ENCODE results near the gene PRSS12. TPM values are rescaled to one million over a fixed set of nuclear protein-coding genes. Genes with fewer than 3 reads are reported as not detected.

The PRSS12 gene
- total RNA-seq, 2 experiments from 2014 or later: not detected

DNA sequence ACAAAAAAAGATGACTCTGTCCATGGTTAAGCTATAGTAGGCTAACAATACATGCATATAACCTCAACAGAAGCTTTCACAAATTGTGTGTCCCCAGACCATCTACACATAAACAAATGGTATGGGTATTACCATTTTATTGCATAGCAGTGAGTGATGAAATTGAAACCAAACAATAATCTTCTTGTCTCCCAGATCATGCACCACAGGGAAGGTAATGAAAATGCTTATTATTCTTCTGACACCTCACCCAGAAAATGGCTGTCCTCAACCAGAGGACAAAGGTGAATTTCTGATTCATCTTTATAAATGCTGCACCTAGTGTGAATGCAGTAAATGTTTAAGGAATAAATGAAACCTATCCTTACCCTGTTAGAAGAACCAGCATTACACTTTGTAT is 8.0 kb downstream of the PRSS12 start:
- H3K4me3 ChIP-seq (ENCODE audit: low read depth, low read length, poor library complexity, severe bottlenecking): no peak overlapping the region
- no peaks in the 10 kb centered on the region for H3K9me2 ChIP-seq (ENCODE audit: insufficient read depth, low read length)
- no peak for TF ChIP-seq EZH2phosphoT487 (IDR thresholded peaks at IDR 0.05; ENCODE audit: borderline replicate concordance, low read depth, low read length)
- TF ChIP-seq, protein P1, sequence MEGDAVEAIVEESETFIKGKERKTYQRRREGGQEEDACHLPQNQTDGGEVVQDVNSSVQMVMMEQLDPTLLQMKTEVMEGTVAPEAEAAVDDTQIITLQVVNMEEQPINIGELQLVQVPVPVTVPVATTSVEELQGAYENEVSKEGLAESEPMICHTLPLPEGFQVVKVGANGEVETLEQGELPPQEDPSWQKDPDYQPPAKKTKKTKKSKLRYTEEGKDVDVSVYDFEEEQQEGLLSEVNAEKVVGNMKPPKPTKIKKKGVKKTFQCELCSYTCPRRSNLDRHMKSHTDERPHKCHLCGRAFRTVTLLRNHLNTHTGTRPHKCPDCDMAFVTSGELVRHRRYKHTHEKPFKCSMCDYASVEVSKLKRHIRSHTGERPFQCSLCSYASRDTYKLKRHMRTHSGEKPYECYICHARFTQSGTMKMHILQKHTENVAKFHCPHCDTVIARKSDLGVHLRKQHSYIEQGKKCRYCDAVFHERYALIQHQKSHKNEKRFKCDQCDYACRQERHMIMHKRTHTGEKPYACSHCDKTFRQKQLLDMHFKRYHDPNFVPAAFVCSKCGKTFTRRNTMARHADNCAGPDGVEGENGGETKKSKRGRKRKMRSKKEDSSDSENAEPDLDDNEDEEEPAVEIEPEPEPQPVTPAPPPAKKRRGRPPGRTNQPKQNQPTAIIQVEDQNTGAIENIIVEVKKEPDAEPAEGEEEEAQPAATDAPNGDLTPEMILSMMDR (conservative IDR thresholded peaks at IDR 0.05; ENCODE audit: low read length): no peak
- BruUV-seq (replicated peaks): no TSS peak
- no peaks in the 10 kb centered on the region for H3K79me2 ChIP-seq (ENCODE audit: insufficient read depth, low read depth, low read length)
- intact Hi-C loops (cut with micrococcal nuclease; ENCODE audit: unreplicated experiment): no loop called here
- no peak overlapping the region for H2AFZ ChIP-seq (ENCODE audit: low read length)
- no peaks in the 10 kb centered on the region for H3K9me3 ChIP-seq (ENCODE audit: low read length)
- H3K4me2 ChIP-seq (ENCODE audit: low read length): no peak overlapping the region
- H3K27ac ChIP-seq (ENCODE audit: low read depth, low read length, poor library complexity, severe bottlenecking): no peak overlapping the region
- no peaks in the 10 kb centered on the region for H4K20me1 ChIP-seq (ENCODE audit: insufficient read depth, low read length)
- CTCF ChIA-PET (ENCODE audit: unreplicated experiment): no interaction called here
- no peak for DNase-seq (ENCODE audit: low spot score)
- POLR2A ChIA-PET: no interaction called here
- no peaks in the 10 kb centered on the region for H3K4me1 ChIP-seq (ENCODE audit: insufficient read depth, low read length, poor library complexity, severe bottlenecking)
- no peaks in the 10 kb centered on the region for H3K36me3 ChIP-seq (ENCODE audit: insufficient read depth, low read length)

DNA sequence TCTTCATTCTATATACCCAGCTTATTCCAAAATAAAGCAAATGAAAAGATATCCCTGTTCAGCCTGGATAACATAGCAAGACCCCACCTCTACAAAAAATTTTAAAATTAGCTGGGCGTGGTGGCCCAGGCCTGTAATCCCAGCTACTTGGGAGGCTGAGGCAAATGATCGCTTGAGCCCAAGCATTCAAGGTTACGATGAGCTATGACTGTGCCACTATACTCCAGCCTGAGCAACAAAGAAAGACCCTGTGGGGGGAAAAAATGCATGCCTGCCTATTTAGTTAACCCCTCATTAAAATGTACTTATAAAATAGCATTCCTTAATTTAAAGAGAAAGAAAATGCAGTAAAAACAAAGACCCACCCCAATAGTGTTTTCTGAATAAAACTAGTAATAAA is 9.3 kb downstream of the PRSS12 start:
- BruUV-seq (replicated peaks): no TSS peak
- intact Hi-C loops (cut with micrococcal nuclease; ENCODE audit: unreplicated experiment): no loop called here
- no peak for TF ChIP-seq EZH2phosphoT487 (IDR thresholded peaks at IDR 0.05; ENCODE audit: borderline replicate concordance, low read depth, low read length)
- TF ChIP-seq, protein P1 (conservative IDR thresholded peaks at IDR 0.05; ENCODE audit: low read length): no peak
- no peak overlapping the region for H3K4me2 ChIP-seq (ENCODE audit: low read length)
- no peak overlapping the region for H3K4me3 ChIP-seq (ENCODE audit: low read depth, low read length, poor library complexity, severe bottlenecking)
- no peak for DNase-seq (ENCODE audit: low spot score)
- no peaks in the 10 kb centered on the region for H3K4me1 ChIP-seq (ENCODE audit: insufficient read depth, low read length, poor library complexity, severe bottlenecking)
- H3K36me3 ChIP-seq (ENCODE audit: insufficient read depth, low read length): no peaks in the 10 kb centered on the region
- H2AFZ ChIP-seq (ENCODE audit: low read length): no peak overlapping the region
- no peaks in the 10 kb centered on the region for H3K9me2 ChIP-seq (ENCODE audit: insufficient read depth, low read length)
- no peaks in the 10 kb centered on the region for H4K20me1 ChIP-seq (ENCODE audit: insufficient read depth, low read length)
- ChIA-PET CTCF (ENCODE audit: unreplicated experiment) (no interaction called here), POLR2A (no interaction called here)
- H3K27ac ChIP-seq (ENCODE audit: low read depth, low read length, poor library complexity, severe bottlenecking): no peak overlapping the region
- H3K79me2 ChIP-seq (ENCODE audit: insufficient read depth, low read depth, low read length): no peaks in the 10 kb centered on the region
- H3K9me3 ChIP-seq (ENCODE audit: low read length): no peaks in the 10 kb centered on the region

DNA sequence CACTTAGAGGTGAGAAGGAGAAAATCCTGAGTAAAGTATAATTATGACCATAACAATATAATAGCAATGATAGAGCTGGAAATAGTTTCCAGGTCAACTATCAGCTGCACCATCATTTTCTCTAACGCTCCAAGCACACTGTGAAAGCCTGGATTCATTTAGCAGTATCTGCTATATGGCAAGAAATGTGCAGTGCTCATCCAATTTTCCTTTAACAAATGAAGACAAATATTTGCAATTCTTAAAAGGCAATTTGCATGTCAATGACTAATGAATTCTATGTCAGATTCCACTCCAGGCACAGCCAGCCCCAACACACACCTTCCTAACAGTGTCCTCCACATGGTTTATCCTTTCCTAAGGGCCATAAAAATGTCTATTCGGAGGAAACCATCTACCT is 12.7 kb downstream of the PRSS12 start:
- intact Hi-C loops (cut with micrococcal nuclease; ENCODE audit: unreplicated experiment): no loop called here
- no peaks in the 10 kb centered on the region for H3K4me1 ChIP-seq (ENCODE audit: insufficient read depth, low read length, poor library complexity, severe bottlenecking)
- H2AFZ ChIP-seq (ENCODE audit: low read length): no peak overlapping the region
- no peak overlapping the region for H3K27ac ChIP-seq (ENCODE audit: low read depth, low read length, poor library complexity, severe bottlenecking)
- no peak overlapping the region for H3K4me2 ChIP-seq (ENCODE audit: low read length)
- H3K9me2 ChIP-seq (ENCODE audit: insufficient read depth, low read length): no peaks in the 10 kb centered on the region
- no peaks in the 10 kb centered on the region for H4K20me1 ChIP-seq (ENCODE audit: insufficient read depth, low read length)
- no peaks in the 10 kb centered on the region for H3K36me3 ChIP-seq (ENCODE audit: insufficient read depth, low read length)
- POLR2A ChIA-PET: interaction anchor here (1.0 kb wide), 1 partner anchor 331 kb away, joined by 3 read pairs; no protein-coding TSS in a partner anchor
- DNase-seq (ENCODE audit: low spot score): no peak
- TF ChIP-seq, protein P1 (conservative IDR thresholded peaks at IDR 0.05; ENCODE audit: low read length): no peak
- TF ChIP-seq EZH2phosphoT487 (IDR thresholded peaks at IDR 0.05; ENCODE audit: borderline replicate concordance, low read depth, low read length): no peak
- no TSS peak for BruUV-seq (replicated peaks)
- H3K4me3 ChIP-seq (ENCODE audit: low read depth, low read length, poor library complexity, severe bottlenecking): no peak overlapping the region
- no peaks in the 10 kb centered on the region for H3K9me3 ChIP-seq (ENCODE audit: low read length)
- CTCF ChIA-PET (ENCODE audit: unreplicated experiment): no interaction called here
- H3K79me2 ChIP-seq (ENCODE audit: insufficient read depth, low read depth, low read length): no peaks in the 10 kb centered on the region
